Measurements from ENCODE around the gene POTEE. TPM values are rescaled to one million over a fixed set of nuclear protein-coding genes. Genes with fewer than 3 reads are reported as not detected.

POTEE gene
- total and polyA plus RNA-seq, 2 donors (not counting 1 experiment from before 2014, with no cell fraction given): 0.07 TPM; not detected in 1

Small RNAs within 50 kb of the gene (small RNA-seq; reads per million reads assigned to genes)
- gene AC009477.1 (ENCODE audit: insufficient read length, low read depth, low replicate concordance) (not detected), gene RNU6-127P (ENCODE audit: insufficient read length, low read depth, low replicate concordance) (not detected)

Other genes with a start within 250 kb of the POTEE start
- 69.1 and 70.5 TPM in 2 replicates for gene FAM168B, start 116.1 kb upstream of the POTEE start, total RNA-seq
- gene FAM168B, start 116.1 kb upstream of the POTEE start, polyA plus RNA-seq: 38.6 and 49.6 TPM in 2 replicates
- 39.5 and 42.1 TPM in 2 replicates for gene PLEKHB2, start 104.2 kb upstream of the POTEE start, total RNA-seq
- gene PLEKHB2, start 104.2 kb upstream of the POTEE start, polyA plus RNA-seq: 16.3 and 28.1 TPM in 2 replicates
- gene RAB6D, start 154.6 kb downstream of the POTEE start, total RNA-seq: not detected in 2 replicates
- not detected in 2 replicates for gene RAB6D, start 154.6 kb downstream of the POTEE start, polyA plus RNA-seq

Data from B cell (primary cell).